LNCAP (cell line): Measurements from ENCODE around the gene RPS15.

ENCODE experiments used
- CTCF ChIP-seq: fragments of 450-650 bp; IDR thresholded peaks from 2 replicates; pipeline ENCODE4 v1.5.1; 2017; ENCODE audit warnings: mild to moderate bottlenecking

The RPS15 gene

GRCh38 chr19:1438035-1438932 is at the start of gene RPS15:
Gene RPS15 (plus strand): TSS chr19:1438396. CDS start chr19:1438426, 30 bp downstream.
- peak; percentile 94 for TF ChIP-seq CTCF

- TF ChIP-seq CTCF = no peak
Observed at GRCh38 chr19:1388637-1389026, 49.6 kb upstream of the RPS15 start.

GRCh38 chr19:1389033-1389940 is 48.9 kb upstream of the RPS15 start:
- no peak for TF ChIP-seq CTCF

- TF ChIP-seq CTCF = no peak
Observed at GRCh38 chr19:1390890-1391423, 47.2 kb upstream of the RPS15 start.

GRCh38 chr19:1392407-1392806 is 45.8 kb upstream of the RPS15 start:
- TF ChIP-seq CTCF = no peak

- TF ChIP-seq CTCF = no peak
Observed at GRCh38 chr19:1392939-1393530, 45.2 kb upstream of the RPS15 start.

GRCh38 chr19:1393841-1394240 is 44.4 kb upstream of the RPS15 start:
- no peak for TF ChIP-seq CTCF
